GM23248 (cell line): Measurements from ENCODE around the gene RADIL.

Experiments
- EZH2 ChIP-seq: fragments of 200-600 bp; sonication (generic); IDR thresholded peaks from 2 replicates; pipeline ENCODE4 v1.6.1; 2018; ENCODE audit warnings: antibody characterized with exemption, mild to moderate bottlenecking; ENCODE audit not compliant: insufficient read depth, poor library complexity, severe bottlenecking
- EZH2phosphoT487 ChIP-seq: fragments of 200-600 bp; sonication (generic); IDR thresholded peaks from 2 replicates; pipeline ENCODE4 v1.6.1; 2018; ENCODE audit warnings: antibody characterized with exemption, moderate library complexity, mild to moderate bottlenecking, low read depth; ENCODE audit not compliant: insufficient read depth

DNA sequence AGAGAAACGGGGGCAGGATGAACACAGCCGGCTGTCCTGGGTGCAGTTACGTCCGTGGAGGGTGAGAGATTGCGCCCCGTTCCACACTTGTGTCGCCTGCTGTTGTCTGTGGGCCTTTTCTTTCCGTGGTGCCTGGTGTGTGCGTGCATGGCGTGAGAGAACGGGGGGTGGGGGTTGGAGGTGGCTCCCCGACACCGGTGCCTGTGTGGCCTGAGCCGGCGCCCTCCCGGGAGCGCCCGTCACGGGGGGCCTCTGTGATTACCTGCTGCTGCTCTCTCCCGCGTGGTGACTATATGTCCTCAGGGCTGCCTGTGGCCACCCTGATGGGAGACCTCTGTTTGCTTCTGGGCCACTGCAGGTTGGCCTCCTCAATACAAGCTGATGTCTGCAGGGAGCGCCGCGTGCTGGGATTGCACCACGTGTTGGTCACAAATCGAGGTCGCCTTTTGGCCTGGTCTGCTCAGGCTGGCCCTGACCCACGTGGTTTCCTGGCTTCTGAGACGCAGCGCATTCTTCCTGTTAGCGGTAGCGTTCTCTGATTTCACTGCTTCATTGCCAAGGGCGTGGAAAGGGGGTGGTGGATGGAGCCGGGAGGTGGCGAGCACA lies 119.0 kb downstream of the RADIL start:
- TF ChIP-seq EZH2, result no peak
- TF ChIP-seq EZH2phosphoT487, result no peak
